ENCODE data around the gene CEMIP2.

Gene CEMIP2

GRCh38 chr9:71729816-71730526 lies 38.3 kb downstream of the CEMIP2 start:
- no peak for TF ChIP-seq CTCF (IDR thresholded peaks at IDR 0.05; ENCODE audit: insufficient read depth, low read length, poor library complexity, severe bottlenecking)
- Histone ChIP-seq H3K27me3 (replicated peaks; ENCODE audit: control insufficient read depth, insufficient read depth, low read length) (no peaks in the 10 kb centered on the region), H3K4me3 (replicated peaks; ENCODE audit: low read depth, low read length) (no peak overlapping the region), H3K36me3 (ENCODE audit: control insufficient read depth, insufficient read depth, low read length) (no peaks in the 10 kb centered on the region)
- no peak for DNase-seq (ENCODE audit: extremely low read depth, insufficient read length)

- DNase-seq (ENCODE audit: extremely low read depth, insufficient read length), result no peak
- H3K36me3 ChIP-seq (ENCODE audit: control insufficient read depth, insufficient read depth, low read length), result no peaks in the 10 kb centered on the region
- no peaks in the 10 kb centered on the region for H3K27me3 ChIP-seq (replicated peaks; ENCODE audit: control insufficient read depth, insufficient read depth, low read length)
- TF ChIP-seq CTCF (IDR thresholded peaks at IDR 0.05; ENCODE audit: insufficient read depth, low read length, poor library complexity, severe bottlenecking), result no peak
- H3K4me3 ChIP-seq (replicated peaks; ENCODE audit: low read depth, low read length), result no peak overlapping the region
Measured at GRCh38 chr9:71726723-71727122, 41.6 kb downstream of the CEMIP2 start.

GRCh38 chr9:71725590-71726338 lies 42.5 kb downstream of the CEMIP2 start:
- no peaks in the 10 kb centered on the region for H3K36me3 ChIP-seq (ENCODE audit: control insufficient read depth, insufficient read depth, low read length)

GRCh38 chr9:71721855-71722254 lies 46.5 kb downstream of the CEMIP2 start:
- TF ChIP-seq CTCF (IDR thresholded peaks at IDR 0.05; ENCODE audit: insufficient read depth, low read length, poor library complexity, severe bottlenecking), result no peak
- Histone ChIP-seq H3K4me3 (replicated peaks; ENCODE audit: low read depth, low read length) (no peak overlapping the region), H3K27me3 (replicated peaks; ENCODE audit: control insufficient read depth, insufficient read depth, low read length) (no peaks in the 10 kb centered on the region), H3K36me3 (ENCODE audit: control insufficient read depth, insufficient read depth, low read length) (no peaks in the 10 kb centered on the region)
- DNase-seq (ENCODE audit: extremely low read depth, insufficient read length), result no peak

More at GRCh38 chr9:71725590-71726338, 42.5 kb downstream of the CEMIP2 start:
- DNase-seq (ENCODE audit: extremely low read depth, insufficient read length), result no peak
- Histone ChIP-seq H3K27me3 (replicated peaks; ENCODE audit: control insufficient read depth, insufficient read depth, low read length) (no peaks in the 10 kb centered on the region), H3K4me3 (replicated peaks; ENCODE audit: low read depth, low read length) (no peak overlapping the region)
- no peak for TF ChIP-seq CTCF (IDR thresholded peaks at IDR 0.05; ENCODE audit: insufficient read depth, low read length, poor library complexity, severe bottlenecking)

- no peaks in the 10 kb centered on the region for H3K36me3 ChIP-seq (ENCODE audit: control insufficient read depth, insufficient read depth, low read length)
- DNase-seq (ENCODE audit: extremely low read depth, insufficient read length), result no peak
- no peak for TF ChIP-seq CTCF (IDR thresholded peaks at IDR 0.05; ENCODE audit: insufficient read depth, low read length, poor library complexity, severe bottlenecking)
- H3K27me3 ChIP-seq (replicated peaks; ENCODE audit: control insufficient read depth, insufficient read depth, low read length), result no peaks in the 10 kb centered on the region
- H3K4me3 ChIP-seq (replicated peaks; ENCODE audit: low read depth, low read length), result no peak overlapping the region
Measured at GRCh38 chr9:71719562-71719961, 48.8 kb downstream of the CEMIP2 start.

Data from GM06990 (cell line).